ENCODE results near the gene PSD.

DNA sequence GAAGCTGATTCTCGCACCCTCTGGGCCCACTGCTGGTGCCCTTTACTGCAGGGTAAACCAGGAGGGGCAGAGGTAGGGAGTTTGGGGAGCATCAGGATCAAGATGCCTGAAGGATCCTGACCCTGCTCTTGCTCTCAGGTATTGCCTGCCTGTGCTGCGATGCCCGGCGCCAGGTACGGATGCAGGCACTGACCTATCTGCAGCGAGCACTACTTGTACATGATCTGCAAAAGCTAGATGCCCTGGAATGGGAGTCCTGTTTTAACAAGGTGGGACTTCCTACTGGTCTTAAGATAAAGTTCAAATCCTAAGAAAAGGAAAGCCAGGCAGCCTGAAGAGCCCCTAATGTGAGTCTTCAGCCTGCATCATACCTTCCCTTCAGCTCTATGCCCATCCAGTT lies 39.2 kb downstream of the PSD start:
- TF ChIP-seq CTCF (tag by site-specific recombination; IDR thresholded peaks at IDR 0.05) (no peak), IKZF3 (tag by site-specific recombination; IDR thresholded peaks at IDR 0.05) (no peak), ZNF580 (tag by site-specific recombination; IDR thresholded peaks at IDR 0.05) (no peak), YY1 (tag by site-specific recombination; IDR thresholded peaks at IDR 0.05) (no peak), ATF2 (tag by site-specific recombination; IDR thresholded peaks at IDR 0.05; ENCODE audit: low read depth) (no peak), PATZ1 (tag by site-specific recombination; IDR thresholded peaks at IDR 0.05) (no peak), KLF10 (tag by site-specific recombination; IDR thresholded peaks at IDR 0.05) (no peak), ZNF133 (tag by site-specific recombination; IDR thresholded peaks at IDR 0.05) (no peak), GLIS1 (tag by site-specific recombination; IDR thresholded peaks at IDR 0.05) (no peak), ZNF311 (tag by site-specific recombination; IDR thresholded peaks at IDR 0.05; ENCODE audit: borderline replicate concordance) (no peak), ZNF521 (tag by site-specific recombination; IDR thresholded peaks at IDR 0.05) (no peak), KLF7 (tag by site-specific recombination; IDR thresholded peaks at IDR 0.05; ENCODE audit: borderline replicate concordance) (no peak)
- TF ChIP-seq, protein P1, sequence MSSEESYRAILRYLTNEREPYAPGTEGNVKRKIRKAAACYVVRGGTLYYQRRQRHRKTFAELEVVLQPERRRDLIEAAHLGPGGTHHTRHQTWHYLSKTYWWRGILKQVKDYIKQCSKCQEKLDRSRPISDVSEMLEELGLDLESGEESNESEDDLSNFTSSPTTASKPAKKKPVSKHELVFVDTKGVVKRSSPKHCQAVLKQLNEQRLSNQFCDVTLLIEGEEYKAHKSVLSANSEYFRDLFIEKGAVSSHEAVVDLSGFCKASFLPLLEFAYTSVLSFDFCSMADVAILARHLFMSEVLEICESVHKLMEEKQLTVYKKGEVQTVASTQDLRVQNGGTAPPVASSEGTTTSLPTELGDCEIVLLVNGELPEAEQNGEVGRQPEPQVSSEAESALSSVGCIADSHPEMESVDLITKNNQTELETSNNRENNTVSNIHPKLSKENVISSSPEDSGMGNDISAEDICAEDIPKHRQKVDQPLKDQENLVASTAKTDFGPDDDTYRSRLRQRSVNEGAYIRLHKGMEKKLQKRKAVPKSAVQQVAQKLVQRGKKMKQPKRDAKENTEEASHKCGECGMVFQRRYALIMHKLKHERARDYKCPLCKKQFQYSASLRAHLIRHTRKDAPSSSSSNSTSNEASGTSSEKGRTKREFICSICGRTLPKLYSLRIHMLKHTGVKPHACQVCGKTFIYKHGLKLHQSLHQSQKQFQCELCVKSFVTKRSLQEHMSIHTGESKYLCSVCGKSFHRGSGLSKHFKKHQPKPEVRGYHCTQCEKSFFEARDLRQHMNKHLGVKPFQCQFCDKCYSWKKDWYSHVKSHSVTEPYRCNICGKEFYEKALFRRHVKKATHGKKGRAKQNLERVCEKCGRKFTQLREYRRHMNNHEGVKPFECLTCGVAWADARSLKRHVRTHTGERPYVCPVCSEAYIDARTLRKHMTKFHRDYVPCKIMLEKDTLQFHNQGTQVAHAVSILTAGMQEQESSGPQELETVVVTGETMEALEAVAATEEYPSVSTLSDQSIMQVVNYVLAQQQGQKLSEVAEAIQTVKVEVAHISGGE (tag by site-specific recombination; conservative IDR thresholded peaks at IDR 0.05; ENCODE audit: low read depth): no peak

All from HEK293 (cell line).